GM06990 (cell line): Measurements from ENCODE around the gene PEX11G.

ENCODE experiments used
- DNase-seq: peaks from one replicate; pipeline ENCODE4 v3.0.0-alpha.2; 2011; ENCODE audit not compliant: insufficient read length; ENCODE audit errors: extremely low read depth
- H3K27me3 ChIP-seq: replicated peaks from 2 replicates; pipeline ENCODE4 v1.6.0; 2011; ENCODE audit warnings: low read length; ENCODE audit not compliant: control insufficient read depth, insufficient read depth
- H3K36me3 ChIP-seq: 2 replicates; pipeline ENCODE4 v1.5.1; 2011; ENCODE audit warnings: low read length; ENCODE audit not compliant: control insufficient read depth, insufficient read depth
- H3K4me3 ChIP-seq: replicated peaks from 2 replicates; pipeline ENCODE4 v1.5.1; 2011; ENCODE audit warnings: low read depth, mild to moderate bottlenecking, control low read depth, low read length
- CTCF ChIP-seq: IDR thresholded peaks from 2 replicates; pipeline ENCODE4 v1.5.1; 2011; ENCODE audit warnings: low read length, control low read depth, mild to moderate bottlenecking, inconsistent platforms; ENCODE audit not compliant: insufficient read depth, poor library complexity, severe bottlenecking

PEX11G gene

GRCh38 chr19:7445104-7445503 is 43.7 kb downstream of the PEX11G start:
- Histone ChIP-seq H3K27me3 (no peaks in the 10 kb centered on the region), H3K36me3 (peaks cover 33% of the 10 kb centered on the region), H3K4me3 (no peak overlapping the region)
- TF ChIP-seq CTCF = no peak
- DNase-seq = no peak

- H3K36me3 ChIP-seq = peaks cover 32% of the 10 kb centered on the region
- no peak overlapping the region for H3K4me3 ChIP-seq
- no peak for DNase-seq
- no peaks in the 10 kb centered on the region for H3K27me3 ChIP-seq
- TF ChIP-seq CTCF = no peak
Observed at GRCh38 chr19:7444042-7444441, 44.8 kb downstream of the PEX11G start.

- Histone ChIP-seq H3K27me3 (no peaks in the 10 kb centered on the region), H3K4me3 (no peak overlapping the region), H3K36me3 (peaks cover 27% of the 10 kb centered on the region)
- no peak for TF ChIP-seq CTCF
- DNase-seq = no peak
Observed at GRCh38 chr19:7442423-7442822, 46.4 kb downstream of the PEX11G start.

- no peak for DNase-seq
- no peak for TF ChIP-seq CTCF
- Histone ChIP-seq H3K36me3 (peaks cover 27% of the 10 kb centered on the region), H3K27me3 (no peaks in the 10 kb centered on the region), H3K4me3 (no peak overlapping the region)
Observed at GRCh38 chr19:7441468-7442146, 47.2 kb downstream of the PEX11G start.

GRCh38 chr19:7440188-7440975 is 48.5 kb downstream of the PEX11G start:
- no peaks in the 10 kb centered on the region for H3K27me3 ChIP-seq
- H3K4me3 ChIP-seq = no peak overlapping the region
- peaks cover 25% of the 10 kb centered on the region for H3K36me3 ChIP-seq
- no peak for DNase-seq
- TF ChIP-seq CTCF = no peak

GRCh38 chr19:7435586-7435985 is 53.2 kb downstream of the PEX11G start:
- DNase-seq = no peak
- no peak for TF ChIP-seq CTCF
- H3K4me3 ChIP-seq = no peak overlapping the region
- no peaks in the 10 kb centered on the region for H3K27me3 ChIP-seq
- H3K36me3 ChIP-seq = peaks cover 4% of the 10 kb centered on the region; the same call in 1 of the 2 replicates
